GM21786 (cell line): Measurements from ENCODE around the gene ENOX1.
A peak's percentile ranks its signal among the peaks of the same experiment; 100 is the strongest.

Experiments used
- ATAC-seq: cut with Tn5 transposase; IDR thresholded peaks from one replicate; pipeline ENCODE4 v1.9.1; 2021; ENCODE audit not compliant: unreplicated experiment

ENOX1 gene

DNA sequence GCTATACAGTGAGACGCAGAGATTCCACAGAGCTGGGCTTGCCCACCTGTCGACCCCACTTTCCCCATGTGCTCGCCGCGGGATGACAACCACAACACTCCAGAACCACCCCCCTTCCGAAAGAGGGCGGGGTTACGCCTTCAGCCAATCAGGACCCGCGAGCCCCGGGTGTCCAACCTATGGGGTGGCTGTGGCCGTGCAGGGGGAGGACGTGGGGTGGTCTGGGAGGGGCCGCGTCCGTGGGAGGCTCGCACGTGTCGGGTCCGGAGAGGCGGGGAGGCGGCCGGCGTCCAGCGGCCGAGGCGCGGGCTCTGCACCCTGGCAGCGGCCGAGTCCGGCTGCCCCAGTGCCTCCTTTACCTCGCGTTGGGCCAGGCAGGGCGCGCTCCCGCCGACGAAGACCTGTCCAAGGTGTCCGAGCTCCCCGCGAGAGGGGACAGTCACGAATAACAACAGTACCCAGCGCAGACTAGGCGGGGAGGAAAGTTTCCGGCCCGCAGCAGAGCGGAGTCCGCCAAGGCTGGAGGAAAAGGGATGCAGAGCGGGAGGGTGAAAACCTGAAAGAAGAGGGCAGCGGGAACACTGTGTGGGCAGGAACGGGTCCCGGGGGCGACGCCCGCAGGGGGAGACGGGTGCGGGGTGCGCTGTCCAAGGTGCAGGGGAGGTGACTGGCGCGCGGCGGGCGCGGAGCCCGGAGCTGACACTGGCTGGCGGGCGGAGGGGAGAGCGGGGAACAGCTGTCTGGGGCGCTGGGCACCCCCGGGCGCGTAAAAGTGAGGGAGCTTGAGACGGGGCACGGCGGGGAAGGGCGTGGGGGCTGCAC lies 911 bp downstream of the ENOX1 start:
- ATAC-seq: no peak

DNA sequence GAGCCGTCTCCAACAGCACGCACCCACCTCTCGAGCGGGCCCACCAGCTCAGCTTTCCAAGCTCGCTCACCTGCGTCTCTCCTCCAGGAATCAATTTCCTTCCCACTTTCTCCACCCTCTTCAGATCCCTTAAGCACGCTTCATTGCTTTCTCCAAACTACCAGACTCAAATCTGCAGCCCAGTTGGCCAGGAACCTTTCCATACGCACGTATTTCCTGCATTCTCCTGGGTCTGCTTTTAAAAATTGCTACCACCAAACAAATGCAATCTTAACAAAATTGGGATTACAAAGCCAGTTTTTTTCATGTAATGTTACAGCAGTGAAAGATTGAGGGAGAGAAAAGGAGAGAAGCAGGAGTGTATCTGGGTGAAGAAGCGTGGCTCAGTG lies 1.5 kb downstream of the ENOX1 start:
- no peak for ATAC-seq

DNA sequence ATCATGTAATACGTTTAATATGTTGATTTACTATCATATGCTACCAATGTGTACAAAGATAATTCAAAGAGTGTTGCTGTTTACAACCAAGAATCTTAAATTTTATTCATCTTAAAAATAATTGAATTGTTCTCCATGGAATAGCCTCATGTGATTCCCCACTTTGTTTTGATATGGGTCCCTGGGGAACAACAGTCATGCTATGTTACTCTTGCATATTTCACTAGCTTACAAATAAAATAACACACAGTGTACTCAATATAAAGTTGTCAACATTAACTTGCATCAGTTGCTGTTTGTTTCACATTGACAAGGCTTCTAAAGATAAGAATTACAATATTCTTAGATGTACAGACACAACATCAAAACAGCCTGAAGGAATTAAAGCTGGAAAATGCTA lies 2.3 kb downstream of the ENOX1 start:
- ATAC-seq: no peak

DNA sequence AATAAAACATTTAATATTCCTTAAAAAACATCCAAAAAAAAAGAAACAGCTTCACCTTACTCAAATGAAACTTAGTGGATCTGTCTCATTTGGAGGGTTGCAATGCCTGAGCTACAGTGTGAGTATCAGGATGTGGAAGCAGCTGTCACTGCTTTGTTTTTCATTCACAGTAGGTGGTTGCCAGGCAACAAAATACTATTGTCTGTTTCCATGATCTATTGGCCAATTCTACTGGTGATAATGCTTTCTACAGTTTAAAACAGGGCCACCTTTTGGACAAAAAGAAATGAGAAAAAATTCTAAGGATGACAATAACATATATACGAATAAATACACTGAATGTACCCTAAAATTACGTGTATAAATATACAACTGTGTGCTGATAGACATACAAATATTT lies 3.0 kb downstream of the ENOX1 start:
- ATAC-seq: no peak

DNA sequence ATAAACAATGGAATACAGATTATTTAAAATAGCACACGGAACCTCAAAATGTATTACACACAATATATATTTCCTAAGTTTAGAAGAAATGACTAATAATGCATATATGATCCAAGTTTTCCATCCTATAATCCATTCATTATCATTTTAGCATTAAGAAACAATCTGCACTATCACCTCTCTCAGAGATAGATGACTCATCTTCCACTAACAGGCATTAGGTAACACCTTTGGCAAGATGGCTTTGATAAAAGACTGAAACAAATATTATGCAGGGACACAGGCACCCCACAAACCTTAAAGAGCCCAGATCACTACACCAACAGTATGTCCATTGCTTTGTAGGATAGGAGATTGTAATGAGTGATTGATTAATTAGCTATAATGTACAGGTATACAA lies 4.1 kb downstream of the ENOX1 start:
- no peak for ATAC-seq

DNA sequence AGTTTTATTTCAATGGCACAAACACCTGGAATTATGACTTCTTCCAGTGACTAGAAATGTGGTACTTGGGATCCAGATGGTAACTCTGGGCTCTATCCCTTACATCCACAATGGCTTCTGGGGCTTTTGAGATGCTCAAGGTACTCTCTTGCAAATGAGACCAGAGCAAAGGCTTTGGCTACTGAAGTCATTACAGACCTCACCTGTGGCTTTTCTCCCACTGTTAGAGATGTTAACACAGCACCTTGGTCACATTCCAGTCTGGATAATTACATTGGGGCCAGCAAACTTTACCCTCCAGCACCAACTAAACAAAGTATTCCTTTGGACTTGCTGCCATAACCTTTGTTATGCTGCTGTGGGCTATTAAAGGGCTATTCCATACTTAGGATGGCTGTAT lies 6.1 kb downstream of the ENOX1 start:
- no peak for ATAC-seq

DNA sequence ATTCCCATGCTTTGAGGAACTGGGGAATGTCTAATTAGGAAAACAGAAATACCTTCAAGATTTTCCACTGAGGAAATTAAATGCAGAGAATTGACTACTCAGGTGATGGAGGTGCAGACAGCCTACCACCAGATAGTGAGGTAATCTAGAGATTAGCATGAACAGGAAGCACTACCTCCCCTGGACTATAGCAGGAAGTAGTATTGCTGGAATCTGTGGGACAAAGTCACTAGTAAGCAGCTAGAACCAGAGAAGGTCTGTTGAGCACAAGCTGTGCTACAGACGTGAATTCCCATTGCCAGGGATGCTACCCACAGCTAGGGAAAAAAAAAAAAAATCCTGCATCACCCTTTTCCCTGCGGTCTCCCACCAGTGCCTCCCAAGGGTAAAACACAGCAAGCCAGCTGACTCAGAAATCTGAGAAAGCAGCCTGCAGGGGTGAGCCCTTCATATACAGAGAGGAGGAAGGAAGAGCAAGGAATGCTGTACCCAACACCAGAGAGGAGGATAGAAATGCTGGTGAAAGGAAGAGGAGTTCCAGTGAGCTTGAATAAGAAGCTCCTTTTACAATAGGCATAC lies 10.2 kb downstream of the ENOX1 start:
- ATAC-seq: no peak

DNA sequence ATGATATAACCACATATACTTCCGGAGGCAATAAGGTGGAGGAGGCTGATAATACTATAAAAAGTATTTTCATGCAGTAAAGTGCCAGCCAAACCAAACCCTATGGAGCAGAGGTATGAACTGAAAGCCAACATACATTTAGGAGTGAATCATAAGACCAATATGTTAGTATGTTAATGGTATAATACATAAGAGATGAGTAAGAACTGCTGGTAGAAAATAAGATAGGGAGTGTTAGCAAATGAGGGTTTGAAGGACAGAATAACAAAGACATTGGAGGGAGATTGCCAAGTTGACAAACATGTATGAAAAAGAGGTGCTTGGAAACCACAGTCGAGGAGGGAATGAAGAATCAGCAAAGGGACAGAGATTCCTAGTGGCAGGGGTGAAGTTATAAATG lies 10.8 kb downstream of the ENOX1 start:
- no peak for ATAC-seq

DNA sequence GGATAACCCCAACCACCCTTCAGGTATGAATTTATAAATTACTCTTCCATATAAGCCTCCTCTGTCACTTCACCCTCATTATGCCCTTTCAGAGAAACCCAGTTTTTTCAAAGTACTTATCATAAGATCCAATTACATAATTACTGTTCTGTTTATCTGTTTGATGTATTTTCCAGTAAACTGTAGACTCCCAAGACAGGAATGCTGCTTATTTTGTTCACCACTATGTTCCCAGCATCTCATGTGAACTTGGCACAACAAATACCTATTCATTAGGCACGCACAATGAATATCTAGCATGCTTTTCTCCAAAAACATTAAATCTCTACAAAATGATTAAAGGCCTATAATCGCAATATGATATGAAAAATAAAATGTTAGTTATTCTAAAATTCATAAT lies 13.2 kb downstream of the ENOX1 start:
- ATAC-seq: no peak

DNA sequence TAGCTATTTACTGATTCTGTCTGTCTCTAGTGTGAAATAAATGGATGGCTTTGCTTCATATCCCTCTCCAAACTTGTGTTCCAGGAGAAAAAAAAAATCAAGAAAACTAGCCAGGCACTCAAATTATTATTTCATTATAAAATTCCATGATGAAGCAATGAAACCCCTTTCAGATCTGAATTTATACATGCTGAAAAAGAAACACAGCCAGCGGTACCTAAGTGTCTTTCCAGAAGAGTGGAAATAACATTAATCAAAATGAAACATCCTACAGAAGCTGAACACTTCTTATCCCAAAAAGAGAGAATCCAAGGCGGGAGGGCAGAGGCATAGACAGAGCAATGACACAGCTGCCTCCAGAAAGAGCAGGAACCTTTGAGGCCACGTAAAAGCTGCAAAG lies 15.9 kb downstream of the ENOX1 start:
- no peak for ATAC-seq

DNA sequence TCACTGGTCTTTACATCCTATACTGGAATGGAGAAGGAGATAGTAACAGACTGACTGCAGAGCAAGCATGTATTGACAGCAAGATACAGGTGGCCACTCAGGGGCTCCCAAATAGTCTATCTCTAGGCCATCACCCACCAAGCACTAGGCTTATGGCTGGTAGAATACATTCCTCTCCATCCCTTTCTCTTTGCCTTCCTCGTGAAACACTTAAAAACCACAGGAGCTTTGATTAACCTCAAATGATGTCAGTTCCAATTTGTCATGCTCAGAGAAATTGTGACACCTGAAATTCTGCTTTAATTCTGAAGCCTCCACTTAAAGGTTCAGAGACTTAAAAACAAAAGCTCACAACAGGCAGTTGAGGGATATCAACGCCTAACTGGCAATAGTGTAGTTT lies 17.2 kb downstream of the ENOX1 start:
- no peak for ATAC-seq

DNA sequence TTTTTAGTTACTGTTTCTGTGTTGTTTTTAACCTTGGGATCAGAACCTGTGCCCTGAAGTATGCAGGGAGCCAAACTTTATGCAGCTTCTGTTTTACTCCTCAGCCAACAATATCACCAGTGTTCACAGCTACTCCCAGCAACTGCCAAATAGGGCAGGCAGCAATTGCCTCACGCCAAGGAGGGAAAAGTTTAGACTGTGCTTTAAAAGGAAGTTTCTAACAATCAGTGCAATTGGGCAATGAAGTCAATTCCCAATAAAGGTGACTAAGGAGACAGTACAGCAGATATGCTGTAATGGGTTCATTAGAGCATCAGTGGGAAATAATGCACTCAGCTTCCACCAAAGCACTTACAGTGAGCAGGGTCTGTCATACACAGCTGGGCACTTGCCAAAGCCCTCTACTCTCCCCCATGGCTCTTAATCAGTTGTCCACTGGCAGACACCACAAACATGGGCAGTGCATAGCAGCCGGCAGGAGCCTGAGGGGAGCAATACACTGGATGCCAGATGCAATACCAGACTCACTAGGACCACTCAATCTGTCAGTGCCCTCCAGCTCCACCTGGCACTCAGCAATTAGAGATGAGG lies 19.3 kb downstream of the ENOX1 start:
- no peak for ATAC-seq

DNA sequence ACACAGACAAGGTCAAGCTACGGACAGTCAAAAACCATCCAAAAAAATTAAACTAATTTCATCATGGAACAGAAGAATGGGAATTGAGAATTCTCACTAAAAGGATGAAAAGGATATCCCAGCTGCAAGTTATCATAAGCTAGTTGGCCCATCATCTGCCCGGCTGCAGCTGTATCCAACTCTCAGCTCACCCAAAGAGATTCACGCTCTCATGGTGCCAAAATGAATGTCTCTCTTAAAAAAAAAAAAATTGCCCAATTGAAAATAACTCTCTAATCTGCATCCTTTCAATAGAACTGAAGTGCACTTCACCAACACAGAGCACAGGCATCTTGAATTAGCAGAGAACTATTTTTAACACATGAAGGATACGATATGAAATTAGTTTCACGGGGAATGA lies 20.0 kb downstream of the ENOX1 start:
- no peak for ATAC-seq

DNA sequence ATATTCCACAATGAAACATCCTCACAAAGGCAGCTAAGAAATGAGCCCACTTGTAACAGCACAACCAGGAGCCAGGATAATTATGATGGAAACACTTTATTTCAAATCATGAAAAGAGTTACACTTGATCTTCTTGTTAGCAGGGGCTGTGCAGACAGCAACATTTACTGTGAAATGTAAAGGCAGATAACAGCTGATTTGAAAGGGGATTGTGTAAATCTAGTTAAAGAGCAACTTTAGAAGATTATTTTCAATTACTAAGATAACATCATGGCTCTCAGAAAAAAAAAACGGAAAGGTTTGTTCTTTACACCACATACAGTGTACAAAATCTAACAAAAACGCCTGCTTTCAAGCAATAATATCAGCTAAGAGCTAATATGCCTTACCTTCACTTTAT lies 22.4 kb downstream of the ENOX1 start:
- no peak for ATAC-seq

DNA sequence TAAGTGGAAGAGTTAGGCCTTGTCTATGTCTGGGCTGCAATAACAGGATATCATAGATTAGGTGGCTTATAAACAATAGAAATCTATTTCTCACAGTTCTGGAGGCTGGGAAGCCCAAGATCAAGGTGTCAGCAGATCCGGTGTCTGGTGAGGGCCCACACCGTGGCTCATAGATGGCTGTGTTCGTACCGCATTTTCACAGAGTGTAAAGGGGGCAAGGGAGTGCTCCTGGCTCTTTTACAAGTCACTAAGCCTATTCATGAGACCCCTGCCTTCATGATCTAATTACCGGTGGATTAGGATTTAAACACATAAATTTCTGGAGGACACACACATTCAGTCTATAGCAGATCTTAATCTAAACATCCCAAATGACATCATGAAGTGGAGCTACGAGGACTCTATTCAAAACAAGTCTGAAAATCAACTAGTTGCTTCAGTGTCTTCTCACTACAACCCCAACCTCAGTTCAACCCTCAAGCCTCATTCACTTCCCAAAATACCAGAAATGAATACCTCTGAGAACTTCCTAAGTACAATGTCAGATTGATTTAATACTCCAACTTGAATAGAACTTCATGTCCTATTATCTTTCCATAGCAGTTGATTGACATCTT lies 23.5 kb downstream of the ENOX1 start:
- no peak for ATAC-seq

DNA sequence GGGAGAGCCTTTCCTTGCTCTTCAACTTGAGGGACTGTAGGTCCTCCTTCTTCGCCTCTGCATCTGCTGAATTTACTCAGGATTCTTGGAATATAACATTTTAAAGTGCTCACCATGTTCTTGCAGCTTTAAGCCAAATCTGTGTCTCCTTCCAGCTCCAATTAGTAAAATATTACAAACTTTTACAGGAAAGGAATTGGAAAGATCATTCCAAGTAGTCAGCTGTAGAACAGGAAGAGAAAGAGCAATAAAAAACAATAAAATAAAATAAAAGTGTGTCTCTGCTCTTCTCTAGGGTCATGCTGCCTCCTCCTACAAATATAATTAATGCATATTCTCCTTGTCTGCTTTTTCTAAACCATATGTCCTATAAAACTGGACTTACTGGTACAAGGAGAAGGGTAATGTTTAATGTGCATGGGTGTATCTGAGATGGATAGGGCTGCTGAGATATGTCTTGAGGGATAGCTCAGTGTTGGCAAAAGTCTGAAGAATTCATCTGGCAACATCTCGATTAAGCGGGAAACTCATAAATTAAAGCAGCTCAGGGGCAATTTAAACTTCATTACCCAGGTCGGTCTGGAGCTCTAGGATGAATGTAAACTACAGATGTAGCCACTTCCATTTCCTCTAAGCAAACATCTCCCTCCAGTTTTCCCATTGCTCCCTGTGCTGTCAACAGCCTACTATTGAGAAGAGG lies 25.0 kb downstream of the ENOX1 start:
- ATAC-seq: no peak

DNA sequence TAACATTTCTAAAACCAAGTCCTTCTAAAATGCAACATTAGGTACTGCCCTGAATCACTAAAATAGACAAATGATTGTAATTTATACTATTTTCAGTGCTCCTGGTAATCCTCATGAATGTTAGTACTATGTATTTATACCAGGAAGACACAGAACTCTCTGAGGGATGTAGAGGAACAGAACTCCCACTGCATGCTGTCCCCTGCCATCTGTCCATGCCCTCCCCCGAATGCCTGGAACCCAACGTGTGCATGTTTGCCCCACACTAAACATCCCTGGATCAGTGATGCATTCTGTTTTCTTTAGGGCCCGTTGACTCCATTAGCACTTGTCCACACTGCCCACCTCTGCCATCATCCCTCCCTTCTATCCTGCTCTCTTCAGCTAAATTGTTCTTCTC lies 26.5 kb downstream of the ENOX1 start:
- ATAC-seq: no peak

DNA sequence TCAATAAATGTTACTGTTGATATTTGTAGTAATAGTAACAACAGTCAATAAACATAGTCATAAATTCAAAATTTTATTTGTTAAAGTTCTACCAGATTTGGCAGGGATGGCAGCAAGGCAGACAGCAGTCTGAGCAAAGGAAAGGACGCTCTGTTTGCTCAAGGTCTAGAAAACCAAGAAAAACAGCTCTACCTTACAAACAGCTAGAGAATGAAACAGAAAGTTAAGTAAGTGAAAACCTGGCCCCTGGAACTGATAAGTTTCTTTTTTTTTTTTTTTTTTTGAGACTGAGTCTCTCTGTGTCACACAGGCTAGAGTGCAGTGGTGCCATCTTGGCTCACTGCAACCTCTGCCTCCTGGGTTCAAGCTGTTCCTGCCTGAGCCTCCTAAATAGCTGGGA lies 27.9 kb downstream of the ENOX1 start:
- ATAC-seq: peak; percentile 68

DNA sequence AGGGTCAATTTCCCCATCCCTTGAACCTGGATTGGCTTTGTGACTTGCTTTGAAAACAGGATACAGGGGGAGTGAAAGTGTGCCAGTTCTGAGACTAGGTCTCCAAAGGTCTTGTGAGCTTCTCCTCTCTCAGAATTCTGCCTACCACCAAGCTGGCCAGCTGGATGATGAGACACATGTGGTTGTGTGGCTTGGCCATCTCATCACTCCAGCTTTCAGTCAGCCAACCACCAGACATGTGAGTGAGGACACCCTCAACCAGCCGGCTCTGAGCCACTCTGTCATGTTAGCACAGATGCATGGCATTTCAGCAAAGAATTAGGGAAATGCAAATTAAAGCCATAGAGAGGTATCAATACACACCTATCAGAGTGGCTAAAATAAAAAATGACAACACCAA lies 29.5 kb downstream of the ENOX1 start:
- no peak for ATAC-seq

DNA sequence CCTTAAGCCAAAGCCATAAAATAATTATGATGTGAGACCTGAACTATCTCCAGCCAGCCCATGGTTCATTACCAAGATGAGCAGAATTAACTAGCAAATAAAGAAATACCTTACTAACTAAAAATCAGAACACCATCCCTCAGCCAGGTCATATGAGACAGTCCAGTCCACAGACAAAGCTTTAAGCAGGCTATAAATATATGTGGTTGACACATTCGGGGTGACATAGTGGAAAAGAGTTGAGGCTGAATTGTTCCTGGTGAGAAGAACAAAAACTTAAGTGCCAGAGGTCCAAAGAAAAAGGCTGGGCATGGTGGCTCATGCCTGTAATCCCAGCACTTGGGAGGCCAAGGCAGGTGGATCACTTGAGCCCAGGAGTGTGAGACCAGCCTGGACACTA lies 30.9 kb downstream of the ENOX1 start:
- ATAC-seq: no peak

DNA sequence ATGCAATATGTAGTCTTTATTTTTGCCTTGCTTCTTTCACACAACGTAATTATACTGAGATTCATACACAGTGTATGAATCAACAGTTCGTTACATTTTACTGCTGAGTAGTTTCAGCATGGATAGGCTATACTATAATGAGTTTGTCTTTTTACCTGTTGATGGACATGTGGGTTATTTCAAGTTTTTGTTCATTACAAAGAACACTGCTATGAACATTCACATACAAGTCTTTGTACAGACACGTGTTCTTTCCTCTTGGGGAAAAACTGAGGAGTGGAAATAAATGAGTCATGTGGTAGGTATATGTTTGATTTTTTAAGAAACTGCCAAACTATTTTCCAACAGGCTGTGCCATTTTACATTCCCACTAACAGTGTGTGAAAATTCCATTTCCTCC lies 35.1 kb downstream of the ENOX1 start:
- ATAC-seq: no peak

DNA sequence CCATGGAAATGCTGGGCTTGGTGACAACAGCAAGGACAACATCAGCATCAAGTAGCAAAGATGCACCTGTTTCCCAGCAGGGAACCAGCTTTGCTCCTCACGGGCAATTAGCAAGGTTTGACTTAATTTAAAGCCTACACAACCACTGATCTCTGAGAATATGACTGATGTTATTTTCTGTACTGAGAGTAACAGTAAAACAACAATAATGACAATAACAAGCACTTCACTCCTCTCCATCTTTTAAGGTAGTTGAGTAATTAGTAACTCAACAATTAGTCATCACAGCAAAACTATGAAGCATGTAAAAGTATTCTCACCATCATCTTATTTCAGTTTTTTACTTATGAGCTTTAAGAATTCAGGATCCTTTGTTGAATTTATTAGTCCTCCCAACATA lies 37.3 kb downstream of the ENOX1 start:
- ATAC-seq: no peak
